Measurements from ENCODE around the gene RRP1B. TPM values are rescaled to one million over a fixed set of nuclear protein-coding genes. Genes with fewer than 3 reads are reported as not detected.

Gene RRP1B
- total RNA-seq, 2 experiments from 2014 or later, result 43.3 to 43.7 TPM

DNA sequence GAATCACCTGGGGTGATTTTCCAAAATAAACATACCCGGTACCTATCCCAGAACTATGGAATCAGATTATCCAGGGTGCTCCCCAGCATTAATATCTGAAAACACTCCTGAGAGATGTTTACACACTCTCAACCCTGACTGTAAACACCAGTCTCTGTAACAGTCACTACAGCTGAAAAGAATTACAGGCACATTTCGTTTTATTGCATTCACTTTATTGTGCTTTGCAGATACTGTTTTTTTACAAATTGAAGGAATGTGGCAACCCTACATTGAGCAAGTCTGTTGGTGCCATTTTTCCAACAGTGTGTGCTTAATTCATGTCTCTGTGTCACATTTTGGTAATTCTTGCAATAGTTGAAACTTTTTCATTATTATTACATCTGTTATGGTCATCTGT is 31.8 kb upstream of the RRP1B start:
- Mint-ChIP-seq H3K4me3 (no peak overlapping the region), H3K9me3 (no peaks in the 10 kb centered on the region), H3K27me3 (peaks cover 34% of the 10 kb centered on the region), H3K4me1 (no peaks in the 10 kb centered on the region), H3K36me3 (ENCODE audit: low read depth) (no peaks in the 10 kb centered on the region), H3K27ac (no peak overlapping the region)
- CTCF ChIA-PET, result interaction anchor here (1.8 kb wide), 1 partner anchor 18 kb away, joined by 7 read pairs; no protein-coding TSS in a partner anchor
- POLR2A ChIA-PET, result no interaction called here
- no peak for DNase-seq

DNA sequence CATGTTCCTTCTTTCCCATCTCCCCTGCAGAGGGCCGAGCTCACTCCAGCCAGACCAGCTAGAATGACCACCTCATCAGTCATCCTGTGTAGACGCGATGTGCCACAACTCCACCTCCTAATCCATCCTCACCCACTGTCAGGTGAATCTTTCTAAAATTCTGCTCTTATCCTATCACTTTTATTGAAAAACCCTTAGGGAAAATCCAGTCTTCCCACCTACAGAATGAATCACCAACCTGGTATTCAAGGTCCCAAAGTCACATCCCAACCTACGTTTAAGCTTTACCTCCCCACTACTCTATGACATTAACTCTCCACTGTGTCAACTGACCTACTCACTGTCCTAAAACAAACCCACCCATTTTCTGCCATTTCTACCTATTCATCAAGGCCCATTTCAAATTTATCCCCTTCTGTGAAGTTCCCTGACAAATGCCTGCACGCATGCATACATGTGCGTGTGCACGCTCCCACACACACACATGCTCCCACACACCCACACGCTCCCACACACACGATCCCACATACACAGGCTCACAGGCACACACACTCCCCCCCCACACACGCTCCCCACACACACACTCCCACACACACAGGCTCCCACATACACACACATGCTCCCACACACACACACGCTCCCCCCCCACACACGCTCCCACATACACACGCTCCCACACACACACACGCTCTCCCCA is 27.8 kb upstream of the RRP1B start:
- peaks cover 12% of the 10 kb centered on the region for H3K27me3 Mint-ChIP-seq
- DNase-seq, result no peak
- CTCF ChIA-PET, result interaction anchor here (1.3 kb wide), 1 partner anchor 18 kb away, joined by 3 read pairs; no protein-coding TSS in a partner anchor
- H3K9me3 Mint-ChIP-seq, result no peaks in the 10 kb centered on the region
- no peak overlapping the region for H3K4me3 Mint-ChIP-seq
- H3K27ac Mint-ChIP-seq, result no peak overlapping the region
- H3K4me1 Mint-ChIP-seq, result no peaks in the 10 kb centered on the region
- POLR2A ChIA-PET, result no interaction called here
- no peaks in the 10 kb centered on the region for H3K36me3 Mint-ChIP-seq (ENCODE audit: low read depth)

DNA sequence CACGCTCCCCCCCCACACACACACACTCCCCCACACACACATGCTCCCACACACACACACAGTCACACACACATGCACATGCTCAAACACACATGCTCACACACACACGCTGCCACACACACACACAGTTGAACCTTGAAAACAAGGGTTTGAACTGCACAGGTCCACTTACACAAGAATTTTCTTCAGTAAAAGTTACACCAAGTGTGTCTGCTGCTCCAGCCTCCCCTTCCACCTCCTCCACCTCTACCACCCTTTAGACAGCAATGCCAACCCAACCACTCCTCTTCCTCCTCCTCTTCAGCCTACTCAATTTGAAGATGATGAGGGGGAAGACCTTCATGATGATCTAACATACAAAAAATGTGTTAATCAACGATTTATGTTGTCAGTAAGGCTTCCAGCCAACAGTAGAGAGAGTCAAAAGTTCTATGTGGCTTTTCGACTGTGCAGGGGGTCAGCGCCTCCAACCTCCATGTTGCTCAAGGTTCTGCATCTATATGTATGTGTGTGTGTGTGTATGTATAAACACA is 26.9 kb upstream of the RRP1B start:
- Mint-ChIP-seq H3K9me3 (no peaks in the 10 kb centered on the region), H3K27ac (no peak overlapping the region), H3K36me3 (ENCODE audit: low read depth) (no peaks in the 10 kb centered on the region), H3K4me1 (no peaks in the 10 kb centered on the region), H3K27me3 (peaks cover 12% of the 10 kb centered on the region), H3K4me3 (no peak overlapping the region)
- ChIA-PET POLR2A (no interaction called here), CTCF (no interaction called here)
- DNase-seq, result no peak

DNA sequence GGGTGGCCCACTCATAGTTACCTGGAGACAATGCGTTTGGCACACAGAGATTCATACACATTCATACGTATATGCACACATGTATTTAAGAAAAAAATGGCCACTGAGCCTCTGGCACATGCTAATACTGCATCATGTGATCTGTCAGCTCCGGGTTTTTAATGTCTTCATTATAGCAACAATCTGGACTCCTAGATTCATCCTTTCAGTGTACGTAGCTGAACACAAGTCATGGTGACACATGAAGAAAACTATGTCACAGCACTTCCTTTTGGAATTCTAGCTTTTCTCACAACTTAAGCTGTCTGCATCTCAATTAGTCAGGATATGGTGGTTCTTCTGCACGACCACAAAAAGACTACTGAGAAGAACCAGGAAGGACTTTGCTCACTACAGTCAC is 24.7 kb upstream of the RRP1B start:
- Mint-ChIP-seq H3K27ac (no peak overlapping the region), H3K36me3 (ENCODE audit: low read depth) (no peaks in the 10 kb centered on the region), H3K4me3 (no peak overlapping the region), H3K9me3 (no peaks in the 10 kb centered on the region), H3K4me1 (no peaks in the 10 kb centered on the region), H3K27me3 (peaks cover 5% of the 10 kb centered on the region)
- POLR2A ChIA-PET, result no interaction called here
- CTCF ChIA-PET, result interaction anchor here (0.5 to 1.2 kb wide), 2 partner anchors 9 to 616 kb away, joined by 3 to 5 read pairs; no protein-coding TSS in a partner anchor
- DNase-seq, result no peak

DNA sequence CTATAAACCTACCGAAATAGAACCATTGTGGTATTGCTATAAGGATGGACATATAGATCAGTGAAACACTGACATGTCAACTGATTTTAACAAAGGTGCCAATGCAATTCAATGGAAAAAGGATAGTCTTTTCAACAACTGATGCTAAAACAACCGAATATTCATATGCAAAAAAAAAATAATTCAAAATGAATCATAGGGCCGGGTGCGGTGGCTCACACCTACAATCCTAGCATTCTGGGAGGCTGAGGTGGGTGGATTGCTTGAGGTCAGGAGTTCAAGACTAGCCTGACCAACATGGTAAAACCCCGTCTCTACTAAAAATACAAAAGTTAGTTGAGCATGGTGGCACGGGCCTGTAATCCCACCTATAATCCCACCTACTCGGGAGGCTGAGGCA is 23.9 kb upstream of the RRP1B start:
- ChIA-PET POLR2A (no interaction called here), CTCF (no interaction called here)
- Mint-ChIP-seq H3K27me3 (peaks cover 1% of the 10 kb centered on the region), H3K9me3 (no peaks in the 10 kb centered on the region), H3K4me3 (no peak overlapping the region), H3K4me1 (no peaks in the 10 kb centered on the region), H3K27ac (no peak overlapping the region), H3K36me3 (ENCODE audit: low read depth) (no peaks in the 10 kb centered on the region)
- DNase-seq, result no peak

DNA sequence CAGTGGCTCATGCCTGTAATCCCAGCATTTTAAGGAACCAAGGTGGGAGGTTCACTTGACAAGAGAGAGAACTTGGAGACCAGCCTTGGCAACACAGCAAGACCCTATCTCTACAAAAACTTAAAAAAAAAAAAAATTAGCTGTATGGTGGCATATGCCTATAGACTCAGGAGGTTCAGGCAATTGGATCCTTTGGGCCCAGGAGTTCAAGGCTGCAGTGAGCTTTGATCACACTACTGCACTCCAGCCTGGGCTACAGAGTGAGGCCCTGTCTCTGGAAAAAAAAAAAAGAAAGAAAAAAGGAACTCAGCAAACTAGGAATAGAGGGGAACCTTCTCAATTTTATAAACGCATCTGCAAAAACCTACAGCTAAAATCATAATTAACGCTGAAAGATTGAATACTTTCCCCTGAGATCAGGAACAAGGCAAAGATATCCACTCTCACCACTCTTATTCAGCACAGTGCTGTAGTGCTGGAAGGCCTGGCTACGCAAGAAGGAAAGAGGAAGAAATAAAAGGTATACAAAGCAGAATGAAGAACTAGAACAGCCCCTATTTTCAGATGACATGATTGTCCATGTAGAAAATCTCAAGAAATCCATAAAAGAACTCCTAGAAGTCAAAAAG is 21.7 kb upstream of the RRP1B start:
- ChIA-PET CTCF (no interaction called here), POLR2A (interaction anchor here (1.1 kb wide), 1 partner anchor 20 kb away, joined by 3 read pairs; no protein-coding TSS in a partner anchor)
- no peak overlapping the region for H3K4me3 Mint-ChIP-seq
- H3K9me3 Mint-ChIP-seq, result no peaks in the 10 kb centered on the region
- no peaks in the 10 kb centered on the region for H3K4me1 Mint-ChIP-seq
- H3K27me3 Mint-ChIP-seq, result no peaks in the 10 kb centered on the region
- no peaks in the 10 kb centered on the region for H3K36me3 Mint-ChIP-seq (ENCODE audit: low read depth)
- no peak for DNase-seq
- no peak overlapping the region for H3K27ac Mint-ChIP-seq

DNA sequence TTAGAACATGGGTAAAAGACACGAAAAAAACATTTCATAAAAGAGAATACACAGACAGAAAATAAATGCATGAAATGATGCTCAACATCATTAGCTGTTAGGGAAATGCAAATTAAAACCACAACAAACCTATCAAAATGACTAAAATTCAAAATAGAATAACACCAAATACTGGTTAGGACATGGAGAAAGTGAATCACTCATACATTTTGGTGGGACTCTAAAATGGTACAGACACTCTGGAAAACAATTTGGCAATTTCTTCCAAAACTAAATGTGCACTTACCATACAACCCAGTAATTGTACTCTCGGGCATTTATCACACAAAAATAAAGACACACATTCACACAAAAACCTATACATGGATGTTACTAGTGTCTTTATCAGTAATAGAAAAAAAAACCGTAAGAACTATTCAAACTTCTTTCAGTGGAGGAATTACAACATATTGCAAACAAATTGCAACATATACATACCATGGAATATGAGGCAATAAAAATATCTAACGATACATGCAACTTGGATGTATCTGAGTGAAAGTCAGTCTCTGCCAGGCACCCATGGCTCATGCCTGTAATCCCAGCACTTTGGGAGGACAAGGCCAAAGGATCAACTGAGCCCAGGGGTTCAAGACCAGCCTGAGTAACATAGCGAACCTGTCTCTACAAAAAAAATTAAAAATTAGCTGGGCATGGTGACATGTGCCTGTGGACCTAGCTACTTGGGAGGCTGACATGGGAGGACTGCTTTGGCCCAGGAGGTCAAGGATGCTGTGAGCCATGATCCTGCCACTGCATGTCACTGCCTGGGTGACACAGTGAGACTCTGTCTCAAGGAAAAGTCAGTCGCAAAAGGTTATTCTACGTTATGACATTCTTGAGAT is 19.6 kb upstream of the RRP1B start:
- POLR2A ChIA-PET, result no interaction called here
- CTCF ChIA-PET, result no interaction called here
- H3K27me3 Mint-ChIP-seq, result peaks cover 6% of the 10 kb centered on the region
- no peaks in the 10 kb centered on the region for H3K36me3 Mint-ChIP-seq (ENCODE audit: low read depth)
- no peak for DNase-seq
- H3K4me3 Mint-ChIP-seq, result no peak overlapping the region
- no peaks in the 10 kb centered on the region for H3K9me3 Mint-ChIP-seq
- no peak overlapping the region for H3K27ac Mint-ChIP-seq
- no peaks in the 10 kb centered on the region for H3K4me1 Mint-ChIP-seq

DNA sequence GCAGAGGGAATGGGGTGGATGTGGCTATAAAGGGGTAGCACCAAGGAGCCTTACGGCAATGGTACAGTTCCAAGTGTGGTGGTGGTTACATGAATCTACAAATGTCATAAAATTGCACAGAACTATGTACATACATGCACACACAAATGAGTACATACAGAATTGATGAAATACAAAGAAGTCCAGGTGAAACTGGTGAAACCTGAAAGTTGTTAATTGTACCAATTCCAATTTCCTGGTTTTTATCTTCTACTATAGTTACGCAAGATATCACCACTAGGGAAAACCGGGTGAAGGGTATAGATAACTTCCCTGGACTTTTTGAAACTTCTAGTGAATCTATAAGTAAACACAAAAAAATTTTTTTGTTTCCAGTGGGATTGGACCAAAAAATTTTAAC is 19.0 kb upstream of the RRP1B start:
- POLR2A ChIA-PET, result no interaction called here

DNA sequence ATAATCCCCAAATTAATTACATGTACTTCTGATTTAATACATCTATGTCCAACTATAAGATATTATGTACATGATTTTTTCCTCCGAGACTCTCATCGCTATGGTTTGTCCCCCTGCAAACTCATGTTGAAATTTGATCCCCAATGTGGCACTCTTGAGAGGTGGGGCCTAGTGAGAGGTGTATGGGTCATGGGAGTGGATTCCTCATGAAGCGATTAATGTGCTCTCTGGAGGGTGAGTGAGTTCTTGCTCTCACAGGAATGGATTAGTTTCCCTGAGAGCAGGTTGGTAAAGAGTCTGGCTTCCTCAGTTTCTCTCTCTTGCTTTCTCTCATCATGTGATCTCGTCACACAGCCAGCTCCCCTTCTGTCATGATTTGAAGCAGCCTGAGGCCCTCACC is 16.2 kb upstream of the RRP1B start:
- H3K27me3 Mint-ChIP-seq, result peaks cover 9% of the 10 kb centered on the region
- H3K4me1 Mint-ChIP-seq, result peaks cover 17% of the 10 kb centered on the region
- no peaks in the 10 kb centered on the region for H3K36me3 Mint-ChIP-seq (ENCODE audit: low read depth)

More for the DNA sequence above, 19.0 kb upstream of the RRP1B start:
- Mint-ChIP-seq H3K4me3 (no peak overlapping the region), H3K27ac (no peak overlapping the region), H3K36me3 (ENCODE audit: low read depth) (no peaks in the 10 kb centered on the region), H3K27me3 (peaks cover 6% of the 10 kb centered on the region), H3K4me1 (peaks cover 4% of the 10 kb centered on the region), H3K9me3 (no peaks in the 10 kb centered on the region)
- DNase-seq, result no peak
- CTCF ChIA-PET, result no interaction called here

DNA sequence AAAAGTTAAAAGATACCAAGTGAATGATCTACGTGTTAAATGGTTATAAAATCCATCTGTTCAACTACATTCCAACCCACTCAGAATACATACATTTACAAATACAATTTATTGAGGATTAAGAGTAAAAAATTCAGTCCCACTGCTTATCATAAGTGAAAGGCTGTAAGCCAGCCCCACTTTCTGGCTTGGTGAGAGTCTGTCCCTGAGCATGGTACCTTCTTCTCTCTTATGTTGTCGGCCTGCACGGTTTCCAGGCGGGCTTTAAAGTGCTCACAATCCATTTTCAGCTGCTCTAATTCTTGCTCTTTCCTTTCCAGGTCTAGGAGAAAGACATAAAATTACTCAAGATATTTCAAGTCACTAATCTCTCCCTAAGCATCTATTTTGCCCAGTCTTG is 15.3 kb upstream of the RRP1B start:
- DNase-seq, result no peak
- Mint-ChIP-seq H3K4me1 (peaks cover 17% of the 10 kb centered on the region), H3K9me3 (no peaks in the 10 kb centered on the region), H3K27me3 (peaks cover 12% of the 10 kb centered on the region), H3K27ac (no peak overlapping the region), H3K36me3 (ENCODE audit: low read depth) (no peaks in the 10 kb centered on the region), H3K4me3 (no peak overlapping the region)
- POLR2A ChIA-PET, result interaction anchor here (0.9 kb wide), 1 partner anchor 29 kb away, joined by 3 read pairs; no protein-coding TSS in a partner anchor
- CTCF ChIA-PET, result interaction anchor here (0.6 kb wide), 1 partner anchor 31 kb away, joined by 4 read pairs; no protein-coding TSS in a partner anchor

More for the DNA sequence above, 16.2 kb upstream of the RRP1B start:
- no peaks in the 10 kb centered on the region for H3K9me3 Mint-ChIP-seq
- no peak for DNase-seq
- POLR2A ChIA-PET, result no interaction called here
- no peak overlapping the region for H3K27ac Mint-ChIP-seq
- CTCF ChIA-PET, result no interaction called here
- H3K4me3 Mint-ChIP-seq, result no peak overlapping the region

DNA sequence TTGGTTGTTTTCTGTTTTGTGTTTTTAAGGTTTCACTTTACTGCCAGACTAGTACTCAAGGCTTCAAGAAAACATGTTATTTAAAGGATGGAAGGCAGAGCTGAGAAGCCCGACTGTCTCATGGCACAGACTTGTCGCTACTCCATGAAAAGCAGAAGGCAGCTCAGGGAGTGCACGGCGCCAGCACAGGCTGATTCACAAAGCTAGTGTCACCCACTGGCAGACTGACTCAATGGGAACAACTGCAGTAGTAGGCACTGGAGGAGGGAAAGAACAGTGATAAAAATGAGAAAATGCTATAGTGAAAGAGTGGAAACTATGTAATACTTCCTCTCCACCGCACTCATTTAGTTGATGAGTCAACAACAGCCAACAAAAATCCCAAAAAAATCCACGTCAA is 14.8 kb upstream of the RRP1B start:
- Mint-ChIP-seq H3K27ac (no peak overlapping the region), H3K36me3 (ENCODE audit: low read depth) (no peaks in the 10 kb centered on the region), H3K4me1 (peaks cover 17% of the 10 kb centered on the region), H3K4me3 (no peak overlapping the region), H3K27me3 (peaks cover 12% of the 10 kb centered on the region), H3K9me3 (no peaks in the 10 kb centered on the region)
- DNase-seq, result no peak
- ChIA-PET POLR2A (interaction anchor here (0.9 kb wide), 1 partner anchor 29 kb away, joined by 3 read pairs; no protein-coding TSS in a partner anchor), CTCF (interaction anchor here (1.8 to 2.2 kb wide), 2 partner anchors 16 to 31 kb away, joined by 7 read pairs; no protein-coding TSS in a partner anchor)

DNA sequence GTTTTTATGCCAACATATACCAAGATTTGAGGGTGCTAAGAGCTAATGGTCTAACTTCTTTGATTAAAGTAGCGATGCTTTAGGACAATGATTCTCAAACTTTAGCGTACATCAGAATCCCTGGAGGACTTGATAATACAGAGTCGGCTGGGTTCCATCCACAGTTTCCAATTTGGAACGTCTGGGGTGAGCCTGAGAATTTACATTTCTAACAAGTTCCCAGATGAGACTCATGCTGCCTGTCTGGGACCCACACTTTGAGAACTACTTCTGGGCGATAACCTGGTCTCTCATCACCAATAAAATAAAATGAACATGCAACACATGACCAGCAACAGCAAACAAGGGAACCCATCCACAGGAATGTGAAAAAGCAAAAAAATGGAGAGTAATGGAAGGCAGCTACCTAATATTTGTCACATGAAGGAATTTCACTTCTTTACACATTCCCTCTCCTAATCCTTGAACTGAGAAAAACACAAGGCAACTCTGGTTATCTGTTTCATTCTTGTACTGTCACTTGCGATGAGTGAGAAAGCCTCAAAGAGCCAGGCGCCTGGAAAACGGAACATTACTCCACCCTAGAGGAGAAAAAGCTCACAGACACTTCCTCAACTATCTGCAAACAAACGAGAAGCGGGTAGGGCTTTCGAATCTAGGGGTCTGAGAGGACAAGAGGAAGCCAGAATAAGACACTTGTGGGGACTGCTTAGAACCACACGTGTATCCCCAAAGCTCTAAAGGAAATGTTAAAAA is 14.0 kb upstream of the RRP1B start:
- no peak for DNase-seq
- H3K27ac Mint-ChIP-seq, result no peak overlapping the region
- ChIA-PET CTCF (interaction anchor here (0.8 to 2.2 kb wide), 3 partner anchors 17 to 32 kb away, joined by 3 to 7 read pairs (median 7); no protein-coding TSS in a partner anchor), POLR2A (interaction anchor here (0.9 kb wide), 1 partner anchor 30 kb away, joined by 3 read pairs; no protein-coding TSS in a partner anchor)
- no peak overlapping the region for H3K4me3 Mint-ChIP-seq
- peaks cover 12% of the 10 kb centered on the region for H3K27me3 Mint-ChIP-seq
- no peaks in the 10 kb centered on the region for H3K9me3 Mint-ChIP-seq
- H3K4me1 Mint-ChIP-seq, result peaks cover 17% of the 10 kb centered on the region
- H3K36me3 Mint-ChIP-seq (ENCODE audit: low read depth), result no peaks in the 10 kb centered on the region

Data from activated CD4-positive, alpha-beta memory T cell treated with anti-CD3 and anti-CD28 coated beads, Interleukin-2, amount 10 ng/mL, durations not matched to agents 7 days and 5 days (primary cell).